Inflammatory macrophage (primary cell): ENCODE results near the gene HOXB6.
A peak's percentile ranks its signal among the peaks of the same experiment; 100 is the strongest.

Experiments used
- DNase-seq, 2 donors: peaks; one replicate each; pipeline ENCODE4 v3.0.0-alpha.2; 2020 to 2022

Gene HOXB6

DNA sequence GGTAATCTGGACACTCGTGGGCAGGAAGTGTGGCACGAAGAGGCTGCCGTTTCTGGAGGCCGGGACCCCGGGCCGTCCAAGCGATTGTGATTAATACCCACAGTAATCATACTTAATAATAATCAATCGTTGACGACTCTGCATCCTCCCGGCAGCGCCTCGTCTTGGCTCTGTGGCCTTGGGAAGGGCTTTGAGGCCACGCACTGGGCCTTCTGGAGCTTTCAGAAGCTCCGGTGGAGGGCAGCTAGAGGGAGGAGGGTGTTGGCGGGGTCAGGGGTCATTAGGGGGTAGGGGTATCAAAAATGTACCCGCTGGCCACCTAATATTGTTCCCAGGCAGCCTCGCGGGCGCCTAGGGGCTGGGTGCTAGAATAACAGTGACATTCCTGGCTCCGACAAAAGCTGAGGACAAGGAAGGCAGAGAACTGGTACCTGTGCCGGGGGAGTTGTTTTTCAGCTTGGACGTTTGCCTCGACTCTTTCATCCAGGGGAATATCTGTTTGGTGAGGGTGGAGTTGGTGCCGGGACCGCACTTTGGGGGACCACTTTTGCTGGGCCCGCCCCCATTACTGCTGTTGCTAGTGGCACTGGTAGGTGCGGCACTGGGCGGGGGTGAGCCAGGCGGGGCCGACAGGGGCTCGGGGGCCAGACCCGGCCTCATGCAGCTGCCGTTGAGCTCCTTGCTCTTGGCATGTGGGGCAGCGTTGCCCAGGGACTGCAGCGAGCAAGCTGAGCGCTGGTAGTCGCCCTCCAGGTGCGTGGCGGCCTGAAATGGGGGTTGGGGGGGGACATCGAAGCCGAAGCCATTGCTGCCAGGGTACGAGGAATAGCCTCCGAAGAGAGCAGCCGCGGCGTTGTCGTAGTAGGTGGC, 53.0 kb downstream of the HOXB6 start:
- no peak for DNase-seq

DNA sequence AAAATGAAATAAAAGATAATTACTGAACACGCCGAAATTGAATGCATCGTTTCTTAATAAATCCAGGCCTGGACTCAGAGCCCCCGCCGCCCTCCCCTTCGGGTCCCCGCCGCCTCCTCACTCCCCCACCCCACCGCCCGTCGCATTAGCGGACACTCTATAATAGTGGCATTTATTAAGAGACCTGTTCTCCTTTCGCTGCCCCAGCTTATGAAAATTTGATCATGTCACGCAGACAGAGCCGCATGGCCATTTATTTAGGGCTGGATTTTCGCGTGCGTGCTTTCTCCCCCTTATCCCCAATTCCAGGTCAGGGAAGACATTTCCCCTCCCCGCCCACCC, 53.6 kb downstream of the HOXB6 start:
- DNase-seq, result no peak

DNA sequence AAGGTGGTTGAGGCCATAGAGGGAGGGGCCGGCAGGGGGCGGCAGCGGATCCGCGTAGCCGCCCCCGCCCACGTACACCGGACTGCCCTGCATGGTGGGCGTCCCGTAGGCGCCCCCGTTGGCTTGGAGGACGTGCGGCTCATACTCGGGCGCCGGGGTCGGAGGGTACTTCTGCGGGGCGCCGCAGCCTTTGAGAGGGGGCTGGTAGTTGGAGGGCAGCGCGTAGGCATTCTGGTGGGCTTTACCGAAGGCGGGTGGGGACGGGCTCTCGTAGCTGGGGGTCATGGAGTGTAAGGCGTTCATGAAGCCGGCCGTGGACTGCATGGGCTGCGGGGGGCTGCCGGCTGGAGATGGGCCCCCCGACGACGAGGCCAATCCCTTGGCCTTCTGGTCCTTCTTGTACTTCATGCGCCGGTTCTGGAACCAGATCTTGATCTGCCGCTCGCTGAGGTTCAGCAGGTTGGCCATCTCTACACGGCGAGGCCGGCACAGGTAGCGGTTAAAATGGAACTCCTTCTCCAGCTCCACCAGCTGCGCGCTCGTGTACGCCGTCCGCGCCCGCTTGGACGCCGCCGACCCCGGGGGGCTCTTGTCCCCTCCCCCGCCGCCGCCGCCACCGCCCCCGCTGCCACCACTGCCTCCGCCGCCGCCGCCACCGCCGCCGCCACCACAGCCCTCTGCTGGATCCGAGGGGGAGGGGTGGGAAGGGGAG, 54.1 kb downstream of the HOXB6 start:
- no peak for DNase-seq

- DNase-seq, result no peak
These were observed 54.8 kb downstream of the HOXB6 start for GRCh38 chr17:48549914-48550501.

DNA sequence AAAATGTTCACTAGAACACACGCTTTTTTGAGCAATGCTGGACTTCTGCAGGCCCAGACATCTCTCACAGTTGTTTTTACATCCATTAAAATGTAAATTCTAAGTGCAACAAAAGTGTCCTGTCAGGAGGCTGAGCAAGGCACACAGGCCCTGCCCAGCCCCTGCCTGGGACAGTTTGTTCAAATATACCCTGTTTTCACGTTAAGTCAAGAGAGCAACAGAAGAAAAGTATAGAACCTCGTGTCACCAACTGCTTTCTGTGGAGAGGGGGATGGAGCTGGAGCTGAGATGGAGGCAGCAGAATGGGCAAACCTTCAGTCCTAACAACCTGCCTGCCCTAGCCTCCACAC, 55.5 kb downstream of the HOXB6 start:
- DNase-seq, result no peak

DNA sequence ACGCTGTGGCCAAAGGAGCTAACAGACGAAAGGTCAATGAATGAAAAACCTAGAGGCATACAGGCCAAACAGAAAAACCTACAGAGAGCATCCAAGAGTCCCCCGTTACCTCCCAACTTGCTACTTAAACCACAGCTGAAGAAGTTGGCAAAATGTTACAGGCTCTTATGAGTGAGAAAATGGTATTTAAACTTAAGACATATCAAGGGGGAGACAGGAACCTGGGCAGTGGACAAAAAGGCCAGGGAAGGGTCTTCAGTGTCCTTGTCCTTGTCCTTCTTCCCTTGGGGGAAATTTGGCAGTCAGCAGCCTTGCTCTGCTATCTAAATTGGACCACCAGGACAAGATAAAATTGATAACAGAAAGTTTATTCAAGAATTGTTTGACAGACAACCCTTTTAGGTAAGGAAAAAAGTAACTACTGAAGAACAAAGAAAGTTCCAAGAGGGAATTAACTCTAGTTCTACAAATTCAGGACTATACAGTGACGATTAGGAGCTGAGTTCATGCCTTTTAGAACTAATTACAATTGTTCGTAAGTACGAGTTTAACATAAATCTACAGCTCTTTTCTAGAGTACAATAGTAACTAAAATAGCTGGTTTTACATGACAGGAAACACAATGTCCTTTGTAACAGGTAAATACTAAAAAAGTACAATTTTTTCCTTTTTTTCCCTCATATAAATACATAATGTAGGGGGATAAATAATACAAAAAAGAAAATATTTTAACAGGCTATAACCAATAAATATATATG, 56.1 kb downstream of the HOXB6 start:
- DNase-seq, result no peak

- peak in 1 of 2 donors; percentile 13 for DNase-seq
These were observed 56.8 kb downstream of the HOXB6 start for GRCh38 chr17:48547808-48548522.

- no peak for DNase-seq
These were observed 57.6 kb downstream of the HOXB6 start for GRCh38 chr17:48546924-48547807.

DNA sequence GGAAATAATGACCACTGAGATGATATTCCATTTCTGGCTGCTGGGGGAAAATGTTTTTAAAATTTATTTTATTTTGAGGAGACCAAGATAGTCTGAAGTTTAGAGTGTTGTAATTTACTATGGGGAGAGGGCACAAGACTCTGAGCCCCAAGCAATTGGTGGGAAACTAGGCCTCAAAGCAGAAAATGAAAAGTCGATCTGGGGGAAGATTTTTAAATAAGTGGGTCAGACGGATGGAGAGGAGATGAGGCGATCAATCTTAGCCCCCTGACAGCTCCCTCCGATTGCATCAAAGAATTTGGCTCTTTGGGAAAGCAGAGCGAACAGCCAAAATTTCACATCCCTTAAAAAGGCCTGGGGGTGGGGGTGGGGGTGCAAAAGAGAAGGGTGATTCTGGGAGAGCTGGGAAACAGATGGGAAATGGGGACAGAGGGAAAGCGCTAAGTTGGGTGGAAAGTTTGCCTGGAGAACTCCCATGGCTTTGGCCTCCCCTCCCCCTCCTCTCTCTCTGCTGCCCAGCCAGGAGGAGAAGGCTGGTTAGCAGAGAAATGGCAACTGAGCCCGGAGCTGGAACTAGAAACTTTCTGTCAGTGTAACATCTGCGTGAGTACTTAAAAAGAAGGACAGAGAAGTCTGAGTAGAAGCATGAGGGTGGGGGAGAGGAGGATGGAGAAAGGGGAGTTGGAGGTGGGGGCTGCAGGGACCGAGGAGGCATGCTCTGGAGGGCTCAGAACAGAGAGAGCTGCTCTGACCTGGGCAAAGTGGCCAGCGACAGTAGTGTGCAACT, 58.5 kb downstream of the HOXB6 start:
- no peak for DNase-seq
